Brain pericyte (primary cell): Measurements from ENCODE around the gene CNTN1.
"Not testable (repeated sequence)": the region's sequence is repeated elsewhere in the genome, so short reads cannot be mapped to it uniquely, and the experiment has no call there.

Source experiments
- DNase-seq: peaks from one replicate; pipeline ENCODE4 v3.0.0-alpha.2; 2012; ENCODE audit warnings: low read depth, low spot score

Gene CNTN1

DNA sequence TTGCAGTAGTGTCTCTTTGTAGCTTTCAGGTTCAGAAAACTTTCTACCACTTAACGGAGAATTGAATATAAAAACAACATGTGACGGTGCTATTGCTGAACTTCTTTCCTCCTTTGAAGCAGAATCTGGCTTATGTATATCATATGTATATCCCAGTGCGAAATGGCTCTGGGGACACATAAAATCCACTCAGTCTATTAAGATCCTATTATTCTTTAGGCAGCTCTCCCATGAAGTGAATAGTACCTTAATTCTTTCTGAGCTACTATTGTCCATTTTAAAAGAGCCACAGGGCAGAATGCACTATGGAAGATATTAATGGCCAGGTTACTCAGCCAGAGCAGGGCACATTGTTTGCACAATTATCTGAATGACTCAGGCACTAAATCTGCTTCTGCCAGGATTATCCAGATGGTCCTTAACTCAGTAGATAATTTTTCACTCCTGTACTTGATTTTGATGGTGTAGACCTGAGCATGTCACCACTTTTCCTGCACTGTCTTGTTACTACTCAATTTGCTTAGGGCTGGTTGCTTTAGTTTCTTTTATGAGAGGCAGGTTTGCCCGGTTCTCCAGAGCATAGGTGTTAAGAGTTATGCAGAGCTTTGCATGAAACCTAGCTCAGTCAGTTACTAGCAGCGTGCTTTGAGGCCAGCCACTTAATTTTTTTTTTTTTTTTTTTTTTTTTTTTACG lies 5.5 kb downstream of the CNTN1 start:
- DNase-seq = no peak

DNA sequence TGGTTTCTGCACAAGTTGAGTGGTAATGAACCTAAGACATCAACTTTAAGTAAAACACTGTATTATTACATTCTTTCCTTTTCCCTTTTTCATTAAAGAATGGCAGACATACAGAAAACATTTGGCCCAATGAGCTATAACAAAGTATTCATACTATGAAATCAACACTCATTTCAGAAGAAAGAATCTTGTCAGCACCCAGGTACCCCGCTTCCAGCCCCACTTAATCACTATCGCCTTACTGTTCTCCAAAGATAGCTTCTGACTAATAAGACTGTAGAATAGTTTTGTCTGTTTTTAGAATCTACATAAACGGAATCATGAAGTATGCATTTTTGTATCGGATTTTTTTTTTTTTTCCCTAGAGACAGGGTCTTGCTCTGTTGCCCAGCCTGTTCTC lies 9.5 kb downstream of the CNTN1 start:
- no peak for DNase-seq

DNA sequence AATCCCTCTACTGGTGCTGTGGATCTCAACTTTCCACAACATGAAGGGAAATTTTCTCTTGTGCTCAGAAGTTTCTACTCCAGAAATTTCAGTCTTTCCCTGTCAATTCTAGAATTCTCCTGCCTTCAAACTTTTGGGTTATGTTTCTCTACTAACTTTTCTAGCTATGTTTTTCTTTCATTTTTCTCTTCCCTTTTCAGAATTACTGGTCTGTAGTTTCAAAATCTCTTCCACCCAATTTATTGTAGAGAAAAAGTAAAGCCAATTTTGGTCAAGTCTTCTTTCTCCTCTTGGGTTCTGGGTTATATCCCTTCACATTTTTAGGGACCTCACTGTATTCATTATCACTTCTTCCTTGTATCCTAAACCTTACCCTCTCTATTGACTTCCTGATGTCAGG lies 18.9 kb downstream of the CNTN1 start:
- no peak for DNase-seq

DNA sequence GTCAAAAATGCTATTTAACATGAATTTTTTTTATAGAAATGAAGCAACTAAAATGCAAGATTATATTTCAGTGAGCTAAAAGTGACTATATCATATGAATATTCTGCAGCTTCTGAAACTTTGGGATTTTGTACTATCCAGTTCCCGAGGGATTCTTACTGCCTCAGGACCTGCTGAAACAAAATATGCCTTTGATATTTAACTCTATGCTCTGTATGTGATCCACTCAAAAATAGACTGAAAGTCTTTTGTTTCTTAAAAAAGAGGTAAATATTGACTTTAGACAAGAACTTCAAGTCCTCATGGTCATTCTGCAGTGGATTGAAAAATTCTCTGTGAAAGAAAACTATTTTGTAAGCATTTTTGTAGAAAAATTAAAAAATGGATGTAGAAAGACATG lies 22.4 kb downstream of the CNTN1 start:
- DNase-seq = no peak

DNA sequence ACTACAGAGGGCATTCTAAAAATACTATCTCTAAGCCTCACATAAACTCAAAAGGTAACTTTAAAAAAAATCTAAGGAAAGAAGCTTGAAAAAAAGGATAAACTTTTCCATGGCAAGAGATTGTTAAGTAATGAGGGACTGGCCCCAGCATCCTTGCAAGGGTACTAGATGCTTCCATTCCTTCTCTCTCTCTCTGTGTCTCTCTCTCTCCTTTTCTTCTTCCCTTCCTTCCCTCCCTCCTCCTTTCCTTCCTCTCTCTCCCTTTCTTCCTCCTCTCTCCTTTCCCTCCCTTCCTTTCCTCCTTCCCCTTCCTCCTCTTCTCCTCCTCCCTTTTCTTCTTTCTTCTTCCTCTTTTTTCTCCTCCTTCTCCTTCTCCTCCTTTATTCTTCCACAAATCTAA lies 23.8 kb downstream of the CNTN1 start:
- no peak for DNase-seq

DNA sequence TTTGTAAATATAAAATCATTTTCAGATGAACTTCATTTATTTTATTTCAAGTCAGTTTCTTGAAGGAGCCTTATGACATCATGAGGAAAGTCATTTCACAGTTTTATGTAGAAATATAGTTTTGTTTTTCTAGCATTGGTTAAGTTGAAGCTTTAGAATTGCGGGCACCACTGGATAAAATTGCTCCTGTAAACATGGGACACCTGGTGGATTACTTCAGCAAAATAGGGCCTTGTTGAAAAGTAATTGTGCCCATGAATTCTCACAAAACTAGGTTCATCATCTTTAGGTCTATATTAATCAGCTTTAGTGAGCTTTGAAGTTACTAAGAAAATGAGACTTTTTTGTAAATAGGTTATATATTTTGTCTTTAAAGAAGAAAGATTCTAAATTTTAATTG lies 25.3 kb downstream of the CNTN1 start:
- DNase-seq = no peak

DNA sequence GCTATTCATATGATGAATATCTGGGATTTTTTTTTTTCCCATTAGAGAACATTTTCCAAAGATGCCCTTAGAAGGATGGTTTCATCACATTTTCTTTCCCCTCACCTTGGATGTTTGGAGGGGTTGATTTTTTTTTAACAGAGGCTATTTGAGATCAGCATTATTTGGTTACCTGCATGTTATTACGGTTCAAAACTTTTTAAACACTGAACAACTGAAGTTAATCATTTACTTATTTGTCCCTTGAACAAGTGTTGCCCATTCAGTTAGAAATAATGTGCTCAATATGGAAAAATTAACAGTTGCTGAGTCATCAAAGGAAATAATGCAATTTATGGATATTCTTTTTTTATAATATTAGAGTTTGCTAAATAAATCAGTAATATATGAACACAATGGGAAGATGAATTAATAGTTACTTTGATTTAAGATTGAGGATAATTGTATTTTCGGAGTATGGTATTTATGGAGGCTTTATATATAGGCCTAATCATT lies 26.7 kb downstream of the CNTN1 start:
- DNase-seq = no peak

DNA sequence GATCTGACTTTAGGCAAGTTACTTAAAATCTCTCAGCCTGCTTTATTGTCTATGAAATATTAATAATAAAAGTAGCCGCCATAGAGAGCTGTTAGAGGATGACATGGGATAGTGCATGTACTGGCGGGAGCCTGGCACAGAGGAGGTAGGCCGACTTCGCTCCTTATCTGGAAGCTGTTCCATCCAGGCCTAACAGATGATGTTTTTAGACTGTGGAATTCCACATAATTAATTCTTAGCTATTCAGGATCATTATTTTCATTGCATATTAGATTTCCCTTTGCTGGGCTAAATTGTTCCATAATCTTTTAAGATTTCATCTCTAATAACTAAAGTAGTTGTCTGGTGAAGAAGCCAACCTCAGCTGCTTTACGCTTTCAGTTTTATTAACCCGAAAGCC lies 30.8 kb downstream of the CNTN1 start:
- DNase-seq = no peak

DNA sequence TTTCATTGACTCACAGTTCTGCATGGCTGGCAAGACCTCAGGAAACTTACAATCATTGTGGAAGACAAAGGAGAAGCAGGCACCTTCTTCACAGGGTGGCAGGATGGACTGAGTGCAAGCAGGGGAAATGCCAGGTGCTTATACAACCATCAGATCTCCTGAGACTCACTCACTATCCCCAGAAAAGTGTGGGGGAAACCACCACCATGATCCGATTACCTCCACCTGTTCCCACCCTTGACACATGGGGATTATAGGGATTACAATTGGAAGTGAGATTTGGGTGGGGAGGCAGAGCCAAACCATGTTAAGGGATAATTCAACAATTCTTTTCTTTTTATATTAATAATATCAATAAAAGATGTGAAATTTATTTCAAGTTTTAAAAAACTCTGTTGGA lies 34.1 kb downstream of the CNTN1 start:
- DNase-seq = no peak

DNA sequence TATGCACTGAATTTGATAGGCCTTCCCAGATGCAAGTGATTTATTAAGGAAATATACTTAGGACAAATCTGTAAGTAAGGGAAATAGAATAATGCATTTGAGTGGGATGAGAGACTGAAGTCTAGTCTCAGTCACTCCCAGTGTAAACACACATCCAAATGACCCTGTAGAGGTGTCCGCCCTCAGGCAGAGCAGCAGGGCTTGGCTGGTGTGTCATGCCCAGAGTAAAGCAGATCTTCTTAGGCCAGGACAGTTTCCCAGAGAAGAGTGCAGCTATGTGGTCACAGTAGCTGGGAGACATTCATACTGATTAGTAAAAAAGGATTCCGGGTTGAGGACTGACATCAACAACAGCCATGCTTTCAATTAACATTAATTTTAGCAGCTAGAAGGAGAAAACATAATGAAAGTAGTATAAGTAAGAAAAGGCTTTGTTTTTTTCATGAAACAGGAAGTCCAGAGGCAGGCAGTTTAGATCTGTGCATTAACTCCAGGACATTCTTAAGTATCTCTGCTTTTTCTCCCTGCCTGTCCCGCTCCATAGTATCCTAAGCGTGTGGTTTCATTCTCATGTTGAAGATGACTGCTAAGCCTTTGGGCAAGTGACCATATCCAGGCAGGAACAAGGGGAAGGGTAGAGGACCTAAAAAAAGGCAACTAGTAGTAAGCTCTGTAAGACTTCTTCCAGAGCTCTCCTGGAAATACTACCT lies 35.7 kb downstream of the CNTN1 start:
- no peak for DNase-seq

DNA sequence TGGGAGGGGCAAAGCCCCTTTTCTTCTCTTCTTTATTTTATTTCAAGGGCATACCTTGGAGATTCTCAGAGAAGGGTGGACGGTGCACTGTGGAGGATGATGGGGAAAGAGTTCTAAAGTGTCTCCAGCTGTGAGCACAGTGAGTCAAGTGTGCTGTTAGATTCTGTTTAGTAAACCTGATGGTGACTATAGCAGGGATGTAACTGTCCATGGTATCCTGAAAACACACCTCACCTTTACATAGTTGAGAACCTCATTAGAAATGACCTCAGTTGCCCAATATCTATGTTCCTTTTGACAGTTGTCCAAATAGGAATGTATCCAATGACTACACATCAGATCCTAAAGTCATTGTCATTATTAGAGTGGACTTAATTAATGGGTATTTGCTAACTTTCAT lies 38.0 kb downstream of the CNTN1 start:
- DNase-seq = no peak

DNA sequence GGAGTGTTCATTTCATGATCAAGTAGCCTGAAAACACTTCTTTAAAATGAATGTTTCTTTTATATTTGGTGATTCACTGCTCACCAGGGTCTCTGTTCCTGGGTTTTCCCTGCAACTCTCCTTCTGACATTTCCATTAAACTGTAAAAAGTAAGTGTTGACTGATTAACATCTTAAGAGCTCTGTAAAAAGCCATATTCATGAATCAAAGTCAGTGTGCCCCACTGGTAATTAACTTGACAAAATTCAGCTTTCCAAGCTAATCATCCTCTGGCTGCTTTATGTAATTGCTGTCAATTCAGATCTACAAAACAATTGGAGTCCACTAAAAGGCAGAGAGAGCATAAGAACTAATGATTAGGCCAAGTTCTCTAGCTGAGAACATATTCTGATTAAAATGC lies 41.6 kb downstream of the CNTN1 start:
- no peak for DNase-seq

DNA sequence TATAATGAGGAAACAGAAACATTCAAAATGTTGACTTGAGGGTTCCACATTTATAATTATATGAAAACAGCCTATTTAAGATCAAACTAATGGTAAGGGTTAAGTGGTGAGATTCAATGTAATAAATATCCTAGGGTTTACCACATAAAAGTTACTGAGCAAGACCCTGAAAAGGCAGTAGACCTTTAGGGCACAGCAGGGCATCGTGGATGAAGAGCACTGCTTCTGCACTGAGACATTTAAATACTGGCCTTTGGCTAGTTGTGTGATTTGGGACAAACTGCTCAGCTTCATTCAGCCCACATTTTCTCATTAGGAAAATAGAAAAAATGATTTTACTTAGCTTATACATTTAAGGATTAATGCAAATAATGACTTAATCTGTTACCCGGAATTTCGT lies 42.0 kb downstream of the CNTN1 start:
- DNase-seq = no peak

DNA sequence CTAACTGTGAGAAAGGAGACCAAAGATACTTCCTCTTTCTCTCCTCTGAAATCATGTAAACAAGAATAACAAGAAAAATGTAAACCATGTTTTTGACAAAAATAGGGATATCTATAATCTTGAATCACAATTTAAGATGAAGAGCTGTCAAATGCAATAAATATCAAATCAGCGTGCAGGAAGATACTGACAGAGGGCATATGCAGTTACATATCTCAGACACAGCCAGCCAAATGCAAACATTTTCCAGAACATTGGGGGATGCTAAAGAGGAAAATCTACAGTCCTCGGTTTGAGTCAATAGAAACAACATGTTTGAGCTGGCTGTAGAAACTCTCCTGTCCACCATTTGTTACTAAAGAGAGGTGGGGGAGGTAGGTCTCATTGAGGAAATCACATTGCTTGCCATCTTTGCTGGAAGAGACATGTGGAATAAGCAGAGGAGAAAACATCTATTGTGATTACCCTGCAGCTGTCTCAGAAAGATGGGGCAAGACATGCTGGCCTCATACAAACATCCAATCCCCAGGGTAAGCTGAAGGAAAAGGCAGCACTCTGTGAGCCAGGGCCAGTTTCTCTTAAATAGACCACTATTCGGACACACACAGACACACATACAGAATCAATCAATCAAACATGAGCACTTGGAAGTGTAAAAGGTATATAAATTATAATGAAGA lies 43.5 kb downstream of the CNTN1 start:
- DNase-seq = no peak

DNA sequence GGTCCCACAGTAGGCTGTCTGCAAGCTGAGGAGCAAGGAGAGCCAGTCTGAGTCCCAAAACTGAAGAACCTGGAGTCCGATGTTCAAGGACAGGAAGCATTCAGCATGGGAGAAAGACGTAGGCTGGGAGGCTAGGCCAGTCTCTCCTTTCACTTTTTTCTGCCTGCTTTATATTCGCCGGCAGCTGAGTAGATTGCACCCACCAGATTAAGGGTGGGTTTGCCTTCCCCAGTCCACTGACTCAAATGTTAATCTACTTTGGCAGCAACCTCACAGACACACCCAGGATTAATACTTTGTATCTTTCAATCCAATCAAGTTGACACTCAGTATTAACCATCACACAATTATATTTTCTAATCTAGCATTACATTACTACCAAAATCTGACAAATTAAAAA lies 45.2 kb downstream of the CNTN1 start:
- DNase-seq = not testable (repeated sequence)

DNA sequence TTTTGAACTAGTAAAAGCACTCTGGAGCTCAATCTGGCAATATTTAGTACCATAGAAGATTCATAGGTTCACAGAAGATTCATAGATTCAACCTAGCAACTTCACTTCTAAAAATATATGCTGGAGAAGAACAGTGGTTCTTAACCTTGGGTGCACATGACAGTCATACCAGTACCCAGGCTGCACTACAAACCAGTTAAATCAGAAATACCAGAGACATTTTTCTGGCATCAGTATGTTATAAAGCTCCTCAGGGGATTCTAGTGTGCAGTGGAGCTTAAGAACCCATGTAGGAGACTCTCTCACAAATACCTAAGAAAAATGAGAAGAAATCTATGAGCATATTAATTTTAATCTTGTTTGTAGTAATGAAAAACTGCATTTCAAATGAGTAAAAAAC lies 46.6 kb downstream of the CNTN1 start:
- no peak for DNase-seq

DNA sequence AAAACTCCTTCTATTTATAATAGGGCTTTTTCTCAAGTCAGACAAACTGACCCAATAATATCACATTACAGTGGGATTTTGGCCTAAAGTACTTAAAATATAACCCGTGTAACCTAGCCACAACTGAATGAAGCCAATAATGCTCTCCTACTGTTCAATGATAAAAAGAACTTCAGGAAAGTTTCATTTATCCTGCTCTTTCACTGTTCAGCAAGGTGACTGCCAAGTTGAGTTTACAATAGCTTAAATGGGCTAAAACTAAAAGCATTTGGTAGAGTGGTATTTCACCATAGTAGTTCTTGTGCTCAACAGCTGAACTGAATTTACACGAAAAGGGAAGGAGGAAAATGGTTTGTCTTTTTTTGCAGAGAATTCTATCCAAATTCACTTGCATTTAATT lies 49.8 kb downstream of the CNTN1 start:
- DNase-seq = no peak

DNA sequence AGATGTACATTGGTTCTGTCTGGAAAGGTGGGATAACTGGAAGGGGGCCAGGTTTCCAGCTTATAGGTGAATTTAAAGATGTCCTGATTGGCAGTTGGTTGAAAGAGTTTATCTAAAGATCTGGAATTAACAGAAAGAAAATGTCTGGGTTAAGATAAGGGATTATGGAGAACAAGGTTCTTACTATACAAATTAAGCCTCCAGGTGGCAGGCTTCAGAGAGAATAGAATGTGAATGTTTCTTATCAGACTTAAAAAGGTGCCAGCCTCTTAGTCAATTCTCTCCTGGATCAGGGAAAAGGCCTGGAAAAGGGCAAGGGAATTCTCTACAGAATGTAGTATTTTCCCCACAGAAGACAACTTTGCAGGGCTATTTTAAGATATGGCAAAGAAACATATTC lies 53.1 kb downstream of the CNTN1 start:
- DNase-seq = no peak

DNA sequence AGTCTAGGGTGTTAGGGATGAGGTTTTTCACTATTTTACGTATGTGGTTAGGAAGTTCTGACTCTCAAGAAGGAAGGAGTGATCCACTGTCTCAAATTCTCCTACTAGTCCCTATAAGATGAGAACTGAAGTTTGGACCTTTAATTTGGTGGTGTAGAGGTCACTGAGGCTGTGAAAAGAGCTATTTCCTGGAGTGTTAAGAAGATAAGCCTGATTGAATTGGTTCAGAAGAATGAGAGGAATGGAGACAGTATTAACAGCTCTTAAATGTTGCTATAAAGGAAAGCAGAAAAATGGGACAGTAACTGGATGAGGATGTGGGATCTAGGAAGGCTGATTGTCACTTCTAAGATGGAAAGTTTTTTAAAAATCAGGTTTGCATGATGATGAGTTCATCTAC lies 57.6 kb downstream of the CNTN1 start:
- no peak for DNase-seq

DNA sequence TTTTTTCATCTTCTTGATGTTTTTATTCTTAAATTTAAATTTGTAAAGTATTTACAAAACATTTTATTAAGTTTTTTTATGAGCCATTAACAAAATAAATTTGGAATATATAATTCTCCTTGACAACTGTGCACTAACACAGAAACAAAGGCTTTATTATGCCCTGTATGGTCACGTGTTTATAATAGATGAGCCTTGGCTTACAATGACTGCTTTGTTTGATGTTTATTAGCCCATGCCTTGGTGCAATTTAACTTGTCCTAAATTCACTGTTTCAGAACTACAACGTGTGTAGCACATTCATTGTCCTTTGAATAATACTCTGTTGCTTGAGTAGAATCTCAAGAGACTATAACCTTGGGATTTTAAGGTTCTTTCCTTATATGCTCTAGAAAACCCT lies 59.8 kb downstream of the CNTN1 start:
- DNase-seq = no peak

DNA sequence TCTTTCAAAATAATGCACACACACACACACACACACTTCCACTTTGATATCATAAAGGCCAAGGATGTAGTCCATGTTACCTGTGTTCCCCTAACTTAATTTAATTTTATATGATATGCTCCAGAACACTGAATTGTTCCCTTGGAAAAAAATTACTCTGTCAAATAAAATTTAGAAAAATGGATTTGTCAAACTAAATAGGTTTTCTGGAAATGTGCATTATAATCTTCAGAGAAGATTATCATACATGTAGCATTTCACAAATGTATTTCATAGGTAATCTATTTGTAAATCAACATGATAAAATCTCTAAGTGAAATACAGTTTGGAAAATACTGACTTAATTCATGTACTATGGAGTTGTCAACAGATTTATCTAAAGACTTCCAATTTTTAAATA lies 68.6 kb downstream of the CNTN1 start:
- no peak for DNase-seq

DNA sequence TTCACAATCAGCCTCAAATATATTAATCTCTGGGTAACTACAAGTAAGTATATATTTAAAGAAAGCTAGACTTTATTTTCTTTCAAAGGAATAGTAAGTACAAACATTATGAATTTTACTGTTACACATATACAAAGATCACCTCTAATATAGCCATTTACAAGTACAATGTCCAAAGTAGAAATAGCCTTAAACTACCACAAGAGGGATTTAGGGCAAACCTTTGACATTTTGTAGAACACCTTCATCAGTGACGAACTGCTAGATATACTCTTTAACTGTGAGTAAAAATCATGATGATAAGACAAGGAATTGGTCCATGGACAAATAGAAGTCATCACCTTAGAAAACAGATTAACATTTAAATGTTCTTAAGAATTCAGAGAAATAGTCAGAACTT lies 69.8 kb downstream of the CNTN1 start:
- no peak for DNase-seq
